ENCODE measurements around the gene LTB4R2.

GRCh38 chr14:24315807-24316596 lies 6.1 kb downstream of the LTB4R2 start:
- TF ChIP-seq TSHZ2 (CRISPR knock-in tag; IDR thresholded peaks at IDR 0.05): no peak
- TF ChIP-seq ZNF8 (CRISPR knock-in tag; IDR thresholded peaks at IDR 0.05): no peak
- TF ChIP-seq ARNTL (CRISPR knock-in tag; IDR thresholded peaks at IDR 0.05; ENCODE audit: borderline replicate concordance, low read depth): no peak
- TF ChIP-seq ZFP30 (CRISPR knock-in tag; IDR thresholded peaks at IDR 0.05): no peak
- no peak for TF ChIP-seq BACH2 (CRISPR knock-in tag; IDR thresholded peaks at IDR 0.05; ENCODE audit: borderline replicate concordance)
- TF ChIP-seq PPARA (CRISPR knock-in tag; IDR thresholded peaks at IDR 0.05; ENCODE audit: borderline replicate concordance): no peak
- TF ChIP-seq GLIS3 (CRISPR knock-in tag; IDR thresholded peaks at IDR 0.05): no peak
- no peak for TF ChIP-seq PATZ1 (CRISPR knock-in tag; IDR thresholded peaks at IDR 0.05; ENCODE audit: borderline replicate concordance)
- TF ChIP-seq POU6F1 (CRISPR knock-in tag; IDR thresholded peaks at IDR 0.05; ENCODE audit: borderline replicate concordance, low read depth): no peak
